ENCODE results near the gene CCDC24. TPM values are rescaled to one million over a fixed set of nuclear protein-coding genes. Genes with fewer than 3 reads are reported as not detected.

The CCDC24 gene
- polyA plus RNA-seq, 3 donors: 1.1 to 3.0 (median 1.9) TPM

GRCh38 chr1:44044071-44044801 is 52.8 kb downstream of the CCDC24 start:
- no peak for TF ChIP-seq CTCF (IDR thresholded peaks at IDR 0.05)
- intact Hi-C loops (cut with micrococcal nuclease): loop anchor here in 1 of 2 donors (10.0 kb wide), 1 partner anchor 519 kb away; no protein-coding TSS in a partner anchor
- Histone ChIP-seq H3K27ac (ENCODE audit: low read depth in 1 of 2, low read length in 2 of 2) (no peak overlapping the region), H4K20me1 (ENCODE audit: insufficient read depth, low read length) (no peaks in the 10 kb centered on the region), H3K4me1 (ENCODE audit: control insufficient read depth in 1 of 2, insufficient read depth in 2 of 2, low read length in 2 of 2) (peaks cover 7 to 12% of the 10 kb centered on the region in 2 donors), H3K4me2 (replicated peaks; ENCODE audit: extremely low read depth, low read length, poor library complexity, severe bottlenecking) (no peak overlapping the region), H3K36me3 (replicated peaks in 1 of 2; ENCODE audit: control insufficient read depth in 1 of 2, insufficient read depth in 2 of 2, low read length in 2 of 2) (no peaks in the 10 kb centered on the region), H3K27me3 (ENCODE audit: control insufficient read depth in 2 of 2, insufficient read depth in 2 of 2, low read length in 2 of 2) (no peaks in the 10 kb centered on the region), H3K4me3 (replicated peaks in 1 of 3; ENCODE audit: low read depth in 2 of 3, low read length in 3 of 3) (no peak overlapping the region), H3K9me3 (replicated peaks in 1 of 2; ENCODE audit: control insufficient read depth in 1 of 2, insufficient read depth in 1 of 2, low read length in 2 of 2) (no peaks in the 10 kb centered on the region), H3K9ac (ENCODE audit: insufficient read depth, low read length, poor library complexity, severe bottlenecking) (no peak overlapping the region), H3K79me2 (ENCODE audit: insufficient read depth, low read length) (no peaks in the 10 kb centered on the region), H2AFZ (ENCODE audit: insufficient read depth, low read depth, low read length, poor library complexity, severe bottlenecking) (no peak overlapping the region)
- Mint-ChIP-seq H3K27me3 (ENCODE audit: low read depth in 3 of 3) (peaks cover 0 to 10% (median 0%) of the 10 kb centered on the region in 3 donors), H3K4me1 (peaks cover 22% of the 10 kb centered on the region), H3K4me3 (no peak overlapping the region), H3K36me3 (no peaks in the 10 kb centered on the region), H3K9me3 (no peaks in the 10 kb centered on the region), H3K27ac (no peak overlapping the region)
- 91% methylated on average over 7 of the region's 7 CpGs for WGBS (ENCODE audit: insufficient coverage)
- DNase-seq: no peak

- Histone ChIP-seq H3K4me2 (replicated peaks; ENCODE audit: extremely low read depth, low read length, poor library complexity, severe bottlenecking) (no peak overlapping the region), H4K20me1 (ENCODE audit: insufficient read depth, low read length) (no peaks in the 10 kb centered on the region), H3K36me3 (replicated peaks in 1 of 2; ENCODE audit: control insufficient read depth in 1 of 2, insufficient read depth in 2 of 2, low read length in 2 of 2) (no peaks in the 10 kb centered on the region), H3K4me3 (replicated peaks in 1 of 3; ENCODE audit: low read depth in 2 of 3, low read length in 3 of 3) (no peak overlapping the region), H3K4me1 (ENCODE audit: control insufficient read depth in 1 of 2, insufficient read depth in 2 of 2, low read length in 2 of 2) (peaks cover 7 to 12% of the 10 kb centered on the region in 2 donors), H3K9me3 (replicated peaks in 1 of 2; ENCODE audit: control insufficient read depth in 1 of 2, insufficient read depth in 1 of 2, low read length in 2 of 2) (no peaks in the 10 kb centered on the region), H3K27ac (ENCODE audit: low read depth in 1 of 2, low read length in 2 of 2) (no peak overlapping the region), H2AFZ (ENCODE audit: insufficient read depth, low read depth, low read length, poor library complexity, severe bottlenecking) (no peak overlapping the region), H3K9ac (ENCODE audit: insufficient read depth, low read length, poor library complexity, severe bottlenecking) (no peak overlapping the region), H3K27me3 (ENCODE audit: control insufficient read depth in 2 of 2, insufficient read depth in 2 of 2, low read length in 2 of 2) (no peaks in the 10 kb centered on the region), H3K79me2 (ENCODE audit: insufficient read depth, low read length) (no peaks in the 10 kb centered on the region)
- intact Hi-C loops (cut with micrococcal nuclease): loop anchor here (5.0 to 10.0 kb wide), 3 partner anchors 38 to 520 kb away; no protein-coding TSS in a partner anchor
- 73% methylated on average over 6 of the region's 9 CpGs for WGBS (ENCODE audit: insufficient coverage)
- H3K4me3 Mint-ChIP-seq: no peak overlapping the region
- no peaks in the 10 kb centered on the region for H3K9me3 Mint-ChIP-seq
- H3K27me3 Mint-ChIP-seq (ENCODE audit: low read depth in 3 of 3): peaks cover 0 to 10% (median 0%) of the 10 kb centered on the region in 3 donors
- TF ChIP-seq CTCF (IDR thresholded peaks at IDR 0.05): no peak
- no peak overlapping the region for H3K27ac Mint-ChIP-seq
- H3K36me3 Mint-ChIP-seq: no peaks in the 10 kb centered on the region
- DNase-seq: no peak
- H3K4me1 Mint-ChIP-seq: peaks cover 22% of the 10 kb centered on the region
These were observed 53.7 kb downstream of the CCDC24 start for GRCh38 chr1:44045064-44045463.

Other genes with a start within 250 kb of the CCDC24 start
- gene ARTN, start 57.8 kb upstream of the CCDC24 start, polyA plus RNA-seq: under 1 TPM in 1 of 3 donors, not detected in 2; 0.15 TPM
- 10 to 100 TPM; 10.1 to 20.4 (median 10.6) TPM for gene IPO13, start 44.6 kb upstream of the CCDC24 start, polyA plus RNA-seq
- 10 to 100 TPM; 13.0 to 23.6 (median 14.1) TPM for gene DPH2, start 21.6 kb upstream of the CCDC24 start, polyA plus RNA-seq
- gene ATP6V0B, start 16.6 kb upstream of the CCDC24 start, polyA plus RNA-seq: 1,000 to 10,000 TPM in 1 of 3 donors, 100 to 1,000 TPM in 2; 465 to 1,219 (median 954) TPM
- under 1 TPM in 2 of 3 donors, not detected in 1; 0.30 to 0.35 TPM for gene B4GALT2, start 12.4 kb upstream of the CCDC24 start, polyA plus RNA-seq
- gene SLC6A9, start 39.9 kb downstream of the CCDC24 start, polyA plus RNA-seq: not detected
- gene KLF17, start 127.2 kb downstream of the CCDC24 start, polyA plus RNA-seq: not detected
- gene KLF18, start 150.0 kb downstream of the CCDC24 start, polyA plus RNA-seq: not detected
- 10 to 100 TPM; 18.9 to 51.4 (median 21.3) TPM for gene DMAP1, start 221.9 kb downstream of the CCDC24 start, polyA plus RNA-seq

All from CD14-positive monocyte (primary cell).